Activated effector memory CD4-positive, alpha-beta T cell treated with anti-CD3 and anti-CD28 coated beads, Interleukin-2, amount 50 U/mL, for 16 hours (primary cell): ENCODE measurements around the gene C4orf17.
A peak's percentile ranks its signal among the peaks of the same experiment; 100 is the strongest.
"Not testable (repeated sequence)": the region's sequence is repeated elsewhere in the genome, so short reads cannot be mapped to it uniquely, and the experiment has no call there.

ENCODE experiments used
- DNase-seq: peaks from one replicate; pipeline ENCODE4 v3.0.0-alpha.2; 2020

C4orf17 gene

DNA sequence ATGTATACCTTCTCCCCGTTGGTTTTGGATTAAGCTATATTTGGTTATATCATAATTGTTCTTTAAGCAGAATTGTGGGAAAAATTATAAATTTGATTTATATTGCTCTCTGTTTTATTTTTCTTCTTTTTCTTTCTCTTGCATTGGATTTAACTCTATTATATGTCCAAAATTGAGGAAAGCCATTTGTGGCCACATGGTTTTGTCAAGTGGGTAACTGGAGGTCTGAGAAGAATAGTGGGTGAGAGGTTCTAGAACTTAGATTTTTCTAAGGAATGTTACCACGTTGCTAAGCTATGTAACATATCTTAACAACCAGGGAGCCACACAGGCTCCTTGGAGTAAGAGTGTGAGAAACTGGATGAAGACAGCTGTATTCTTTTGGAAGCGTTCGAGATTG is at the start of gene C4orf17:
Gene C4orf17 (plus strand): TSS at position 301 of the 400 bp plus-strand sequence. CDS start 2,061 bp downstream, outside the sequence.
- no peak for DNase-seq

DNA sequence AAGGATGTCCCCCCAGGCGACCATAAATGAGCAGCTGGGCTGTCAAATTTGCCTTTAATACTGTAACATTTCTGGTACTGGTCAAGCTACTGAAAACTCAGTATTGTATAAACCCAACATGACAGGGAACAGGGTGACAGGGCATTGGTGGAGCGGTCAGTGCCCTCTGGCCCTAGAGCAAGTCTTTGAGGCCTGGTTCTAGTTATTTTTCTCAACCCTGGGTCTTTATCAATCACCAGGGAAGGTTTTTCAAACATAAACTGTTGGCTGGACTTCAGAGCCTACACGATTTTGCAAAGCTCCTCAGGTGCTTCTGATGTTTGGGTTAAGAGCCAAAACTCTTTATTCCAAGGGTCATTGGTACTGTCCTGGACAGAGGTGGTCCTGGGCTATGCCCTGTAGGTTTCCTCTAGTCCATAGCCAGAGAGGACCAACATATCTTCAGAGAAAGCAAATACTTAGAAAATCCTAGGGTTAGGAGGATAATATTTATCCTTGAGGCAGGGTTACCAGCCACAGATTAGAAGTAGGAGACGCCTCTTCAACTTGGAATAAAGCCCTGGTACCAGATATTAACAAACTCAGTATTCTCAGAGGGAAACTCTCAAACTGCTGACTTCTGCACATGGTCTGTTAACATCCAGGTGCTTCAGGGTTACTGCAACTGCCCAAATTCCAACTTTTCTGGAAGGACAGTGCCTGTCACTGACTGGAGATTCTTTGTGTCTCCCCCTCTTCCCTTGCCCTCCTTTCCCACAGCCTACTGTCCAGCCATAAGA is 49.0 kb upstream of the C4orf17 start:
- no peak for DNase-seq

DNA sequence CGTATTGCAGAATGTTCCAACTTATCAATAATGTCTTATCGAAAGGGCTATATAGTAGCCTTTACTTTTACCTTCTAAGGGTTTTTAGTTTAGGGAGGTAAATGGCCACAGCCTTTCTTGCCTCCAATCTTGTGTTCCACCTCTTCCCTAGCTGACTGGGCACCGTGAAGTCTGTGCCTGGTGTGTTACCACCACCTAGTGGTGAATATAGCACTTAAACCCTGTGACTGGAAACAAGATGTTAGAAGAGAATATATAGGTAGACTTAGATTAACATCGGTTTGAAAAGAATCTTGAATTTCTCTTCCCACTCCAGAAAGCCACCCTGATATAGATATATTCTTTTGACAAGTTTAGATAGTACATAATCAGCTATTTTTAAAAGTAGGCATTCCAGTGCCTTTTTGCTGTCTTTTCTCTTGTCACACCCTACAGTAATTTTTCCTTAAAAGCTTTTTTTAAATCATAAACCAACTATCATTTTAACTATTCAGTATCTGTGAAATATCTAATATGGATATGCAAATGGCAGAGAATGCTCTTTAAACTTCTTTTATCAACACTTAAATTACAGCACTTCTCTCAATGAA is 47.9 kb upstream of the C4orf17 start:
- DNase-seq, result peak; percentile 74

DNA sequence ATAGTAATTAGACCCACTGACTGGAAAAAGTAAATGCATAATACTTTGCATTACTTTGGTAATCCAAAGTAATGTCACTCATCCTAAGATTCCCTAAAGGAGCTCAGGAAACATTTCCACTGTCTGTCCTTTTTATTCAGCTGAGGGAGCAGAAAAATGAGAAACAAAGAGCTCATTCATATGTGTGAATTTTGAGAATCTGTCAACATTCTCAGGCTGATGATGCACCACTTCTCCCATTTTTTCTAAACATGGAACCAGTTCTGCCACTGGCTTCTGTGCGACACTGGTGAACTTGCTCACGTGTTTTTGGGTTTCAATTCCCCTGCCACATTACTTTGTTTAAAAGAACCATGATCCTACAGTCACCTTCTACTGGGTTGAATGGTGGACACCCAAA is 47.3 kb upstream of the C4orf17 start:
- no peak for DNase-seq

DNA sequence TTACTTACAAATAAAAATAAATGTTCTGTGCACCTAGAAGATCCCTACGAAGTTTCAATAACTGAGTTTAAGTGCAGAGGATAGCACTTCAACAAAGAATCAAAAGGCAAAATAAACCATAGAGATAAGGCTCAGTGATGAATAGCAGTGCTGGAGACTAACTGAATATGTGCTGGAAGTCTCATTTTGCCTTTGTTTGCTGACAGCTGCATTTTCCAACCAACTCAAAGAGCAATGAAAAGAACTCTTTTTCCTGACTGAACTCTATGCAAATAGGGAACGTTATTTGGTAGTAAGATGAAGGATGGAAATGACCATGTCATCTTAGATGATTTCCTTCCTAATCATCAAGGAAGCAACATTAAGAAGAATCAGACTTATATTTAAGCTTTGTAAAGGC is 42.9 kb upstream of the C4orf17 start:
- no peak for DNase-seq

DNA sequence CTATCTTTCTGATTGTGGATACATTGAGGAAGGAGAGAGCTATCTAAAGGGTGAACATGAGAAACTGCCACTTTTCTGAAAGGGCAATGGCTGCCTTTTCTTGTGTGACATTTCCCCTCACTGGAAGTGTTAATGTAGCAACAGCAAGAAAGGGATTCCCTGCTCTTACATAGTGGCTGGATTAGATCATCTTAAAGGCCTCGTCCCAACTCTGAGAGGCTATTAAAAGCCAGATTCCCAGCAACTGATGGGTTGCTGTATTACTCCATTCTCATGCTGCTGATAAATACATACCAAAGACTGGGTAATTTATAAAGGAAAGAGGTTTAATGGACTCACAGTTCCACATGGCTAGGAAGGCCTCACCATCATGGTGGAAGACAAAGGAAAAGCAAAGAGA is 41.9 kb upstream of the C4orf17 start:
- DNase-seq, result no peak

DNA sequence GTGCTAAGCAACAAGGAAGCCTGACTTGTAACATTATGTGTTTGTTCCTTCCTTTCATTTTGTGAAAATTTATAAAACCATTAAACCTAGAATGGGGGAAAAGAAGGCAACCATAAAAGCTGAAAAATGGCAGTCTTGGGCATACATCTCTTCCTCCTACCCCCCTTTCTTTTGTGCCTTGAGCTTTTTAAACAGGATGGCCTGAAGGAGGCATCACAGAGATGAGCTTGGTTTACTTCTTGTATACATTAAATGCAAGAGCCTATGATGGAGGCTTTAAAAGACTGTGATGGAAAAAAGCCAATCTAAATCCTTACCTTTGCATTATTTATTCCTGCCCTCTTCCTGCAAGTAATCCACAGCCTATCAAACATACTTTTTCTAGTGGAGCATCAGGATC is 39.5 kb upstream of the C4orf17 start:
- DNase-seq, result no peak

DNA sequence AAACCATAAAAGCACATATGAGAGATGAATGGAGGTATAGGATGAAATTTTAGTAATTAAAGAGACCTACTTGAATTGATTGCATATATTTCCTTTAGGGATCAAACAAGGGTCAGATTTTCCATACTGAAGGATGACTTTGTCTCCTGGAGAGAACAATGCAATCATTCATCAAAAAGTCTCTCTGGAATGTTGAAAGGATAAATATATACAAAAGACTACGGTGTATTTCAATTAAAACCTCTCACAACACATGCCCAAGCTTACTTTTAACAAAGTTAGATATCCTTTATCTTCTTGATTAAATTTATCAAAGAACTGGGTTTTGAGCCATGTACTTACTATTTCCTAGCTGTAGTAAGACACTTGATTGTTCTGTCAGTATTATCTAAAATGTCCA is 38.9 kb upstream of the C4orf17 start:
- no peak for DNase-seq

DNA sequence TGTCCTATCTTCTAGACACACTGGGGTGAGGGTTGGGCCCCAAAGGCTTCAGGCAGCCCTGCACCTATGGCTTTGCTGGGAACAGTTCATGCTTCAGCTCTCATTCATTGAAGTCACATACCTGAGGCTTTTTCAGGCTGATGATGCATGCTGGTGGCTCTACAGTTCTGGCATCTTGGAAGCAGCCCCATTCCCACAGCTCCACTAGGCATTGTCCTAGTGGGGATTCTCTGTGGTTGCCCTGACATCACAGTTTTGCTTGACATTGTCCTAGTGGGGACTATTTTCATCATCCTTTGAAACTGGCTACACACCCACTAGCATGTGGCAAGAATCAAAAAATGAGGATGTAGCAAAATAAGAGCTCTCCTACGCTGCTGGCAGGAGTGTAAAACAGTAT is 37.7 kb upstream of the C4orf17 start:
- no peak for DNase-seq

DNA sequence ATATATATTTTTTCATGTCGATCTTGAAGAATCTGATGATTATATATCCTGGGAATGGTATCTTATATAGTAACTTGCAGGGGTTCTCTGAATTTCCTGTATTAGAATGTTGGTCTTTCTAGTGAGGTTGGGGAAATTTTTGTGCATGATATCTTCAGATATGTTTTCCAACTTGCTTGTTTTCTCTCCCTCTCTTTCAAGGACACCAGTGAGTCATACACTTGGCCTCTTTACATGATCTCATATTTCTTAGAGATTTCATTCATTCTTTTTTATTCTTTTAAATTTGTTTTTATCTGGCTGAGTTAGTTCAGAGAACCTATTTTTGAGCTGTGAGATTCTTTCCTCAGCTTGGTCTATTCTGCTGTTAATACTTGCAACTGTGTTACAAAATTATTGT is 27.2 kb upstream of the C4orf17 start:
- no peak for DNase-seq

DNA sequence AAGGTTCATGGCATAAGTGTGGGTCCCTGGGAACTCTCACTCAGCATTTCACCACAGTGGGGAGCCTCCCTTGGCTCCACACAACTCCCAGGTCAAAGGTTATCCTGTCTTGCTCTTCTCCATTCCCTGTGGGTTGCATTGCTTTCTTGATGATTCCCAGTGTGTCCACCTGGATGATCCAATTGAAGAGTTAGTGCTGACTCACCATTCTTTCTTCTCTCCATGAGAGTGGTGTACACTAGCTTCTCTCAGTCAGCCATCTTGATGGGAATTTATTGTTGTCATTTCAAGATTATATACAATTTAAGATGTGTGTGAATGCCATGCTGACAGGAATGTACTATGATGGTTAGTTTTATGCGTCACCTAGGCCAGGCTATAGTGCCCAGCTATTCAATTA is 25.6 kb upstream of the C4orf17 start:
- DNase-seq, result no peak

DNA sequence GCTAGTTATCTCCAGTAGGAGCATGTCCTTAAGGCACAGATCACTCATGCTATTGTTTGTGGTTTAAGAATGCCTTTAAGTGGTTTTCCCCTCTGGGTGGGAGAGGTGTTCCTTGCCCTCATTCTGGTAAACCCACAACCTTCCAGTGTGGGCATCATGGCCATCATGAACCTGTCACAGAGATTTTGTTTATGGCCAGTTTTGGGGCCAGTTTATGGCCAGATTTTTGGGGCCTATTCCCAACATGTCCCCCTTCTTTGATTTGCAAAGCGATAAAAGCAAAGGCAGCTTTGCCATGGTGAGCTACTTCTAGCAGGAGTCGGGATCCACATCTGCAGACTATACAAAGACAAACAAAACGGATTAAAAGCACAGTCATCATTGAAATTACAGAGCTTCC is 24.2 kb upstream of the C4orf17 start:
- not testable (repeated sequence) for DNase-seq

DNA sequence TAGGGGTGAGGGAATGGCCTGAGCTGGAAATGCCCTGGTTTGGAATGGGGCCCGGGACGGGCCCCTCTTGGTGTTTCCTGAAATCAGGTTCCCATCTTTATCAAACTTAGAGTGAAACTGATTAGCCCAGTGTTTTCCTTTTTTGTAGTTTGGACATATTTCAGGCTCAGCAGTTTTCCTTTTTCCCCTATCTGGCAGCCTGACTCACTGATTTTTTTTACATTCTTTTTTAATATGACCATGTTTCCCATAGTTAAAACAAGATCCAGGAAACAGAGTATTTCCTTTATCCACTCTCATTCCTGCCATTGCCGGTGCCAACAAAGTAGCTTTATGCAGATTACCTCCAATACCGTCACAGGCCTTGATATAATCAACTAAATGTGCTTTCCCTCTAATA is 20.5 kb upstream of the C4orf17 start:
- no peak for DNase-seq

DNA sequence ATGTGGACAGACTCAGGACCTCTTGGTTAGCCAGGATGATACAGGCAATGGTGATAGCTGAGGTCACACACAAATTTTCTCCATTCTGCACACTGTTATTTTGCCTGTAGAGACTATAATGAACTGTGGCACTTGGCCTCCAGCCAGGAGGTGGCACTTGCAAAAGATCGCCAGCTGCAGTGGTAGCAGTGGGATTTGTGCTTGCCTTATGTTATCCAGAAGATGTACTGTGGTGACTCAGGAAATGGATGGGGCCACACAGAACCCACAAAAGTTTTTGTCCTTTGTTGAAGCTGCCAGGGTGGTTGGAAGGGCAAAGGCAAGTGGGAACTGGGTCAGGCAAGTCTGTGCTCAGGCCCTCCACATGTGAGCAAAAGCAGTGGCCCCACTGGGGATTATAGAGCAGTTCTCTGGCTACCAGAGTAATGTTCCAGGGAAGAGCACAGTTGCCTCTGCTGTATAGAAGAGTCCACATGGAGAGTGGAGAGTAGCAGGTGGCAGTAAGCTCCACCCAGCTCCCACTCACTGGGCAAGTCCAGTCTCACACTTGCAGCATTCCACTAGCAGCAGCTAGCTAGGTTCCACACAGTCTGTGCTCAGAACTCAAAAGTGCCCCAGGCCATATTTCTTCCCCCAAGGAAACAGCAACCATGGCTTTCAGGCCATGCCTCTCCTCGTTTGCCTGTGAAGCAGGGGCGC is 5.9 kb upstream of the C4orf17 start:
- no peak for DNase-seq

DNA sequence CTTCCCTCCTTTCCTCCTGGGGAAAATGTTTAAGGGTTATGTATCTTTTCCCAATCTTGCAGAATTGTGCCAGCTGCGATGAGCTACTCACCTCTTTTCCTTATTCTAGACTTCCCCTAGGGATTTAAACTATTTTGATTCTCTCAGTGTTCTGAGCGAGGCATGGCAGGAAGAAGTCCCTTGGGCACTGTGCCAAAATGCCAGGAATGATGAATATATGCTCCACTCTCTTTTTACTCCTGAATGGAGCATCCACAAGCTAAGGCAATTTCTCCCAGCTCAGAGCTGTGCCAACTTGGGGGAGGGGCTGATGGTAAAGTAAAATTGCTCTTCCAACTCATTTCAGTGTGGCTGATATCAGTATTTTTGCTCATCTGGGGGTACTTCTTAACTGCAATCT is 4.0 kb upstream of the C4orf17 start:
- DNase-seq, result no peak

DNA sequence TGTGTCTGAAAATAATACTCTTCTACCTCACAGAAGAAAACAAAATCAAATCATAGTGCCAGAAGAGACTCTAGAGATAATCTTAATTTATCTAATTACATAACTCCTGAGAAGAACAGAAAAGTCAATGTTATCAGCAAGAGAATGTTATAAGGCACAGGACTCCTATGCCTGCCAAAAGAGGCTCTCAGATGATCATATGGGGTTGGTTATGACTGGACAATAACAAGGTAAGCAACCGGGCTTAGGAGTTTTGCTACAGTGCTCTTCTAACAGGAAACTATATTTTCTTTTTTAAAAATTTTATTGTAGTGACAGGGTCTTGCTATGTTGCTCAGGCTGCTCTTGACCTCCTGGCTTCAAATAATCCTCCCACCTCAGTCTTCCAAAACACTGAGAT is 3.5 kb upstream of the C4orf17 start:
- no peak for DNase-seq

DNA sequence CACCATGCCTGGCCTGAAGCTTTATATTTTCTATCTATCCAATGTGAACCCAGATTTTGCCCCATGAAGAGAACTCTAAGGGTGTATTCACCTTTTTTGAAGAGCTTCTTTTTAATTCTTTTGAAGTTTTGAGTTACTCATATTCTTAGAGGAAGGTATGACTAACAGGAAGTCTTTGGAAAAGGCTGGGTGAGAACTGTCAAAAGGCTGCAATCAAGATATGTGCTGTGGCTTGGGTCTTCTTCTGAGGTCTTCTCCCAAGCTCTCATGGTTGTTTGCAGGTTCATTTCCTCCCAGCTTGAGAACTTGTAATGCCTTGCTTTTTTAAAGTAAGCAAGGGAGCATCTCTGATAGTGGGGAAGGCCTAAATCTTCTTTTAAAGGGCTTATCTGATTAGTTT is 3.1 kb upstream of the C4orf17 start:
- DNase-seq, result no peak

DNA sequence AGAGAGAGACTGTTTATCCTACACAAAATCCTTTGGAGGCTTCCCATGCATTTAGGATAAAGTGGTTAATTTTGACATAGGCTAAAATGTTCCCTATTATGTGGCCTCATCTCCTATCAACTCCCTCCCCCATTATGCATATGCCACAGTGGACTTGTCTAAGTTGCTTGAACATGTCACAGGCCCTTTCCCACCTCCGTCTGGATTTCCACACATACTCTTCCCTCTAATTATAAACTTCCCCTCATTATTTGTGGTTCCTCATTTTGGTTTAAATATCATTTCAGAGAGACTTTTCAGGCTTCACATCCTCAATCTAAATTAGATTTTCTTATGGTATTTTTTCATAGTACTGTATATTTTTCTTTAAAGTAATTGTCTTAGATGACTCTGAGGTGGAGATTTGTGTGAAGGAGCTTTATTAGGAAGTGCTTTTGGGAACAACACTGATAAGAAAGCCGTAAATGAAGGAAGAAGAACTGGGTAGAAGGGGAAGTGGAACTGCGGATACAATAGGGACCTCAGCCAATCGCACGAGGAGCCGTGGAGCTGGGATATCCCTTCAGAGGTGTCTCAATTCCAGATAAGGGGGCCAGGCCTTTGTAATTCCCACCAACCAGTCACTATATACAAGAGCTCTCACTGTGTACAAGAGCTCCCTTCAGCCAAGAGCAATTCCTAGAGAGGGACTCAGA is 7.9 kb downstream of the C4orf17 start:
- no peak for DNase-seq

DNA sequence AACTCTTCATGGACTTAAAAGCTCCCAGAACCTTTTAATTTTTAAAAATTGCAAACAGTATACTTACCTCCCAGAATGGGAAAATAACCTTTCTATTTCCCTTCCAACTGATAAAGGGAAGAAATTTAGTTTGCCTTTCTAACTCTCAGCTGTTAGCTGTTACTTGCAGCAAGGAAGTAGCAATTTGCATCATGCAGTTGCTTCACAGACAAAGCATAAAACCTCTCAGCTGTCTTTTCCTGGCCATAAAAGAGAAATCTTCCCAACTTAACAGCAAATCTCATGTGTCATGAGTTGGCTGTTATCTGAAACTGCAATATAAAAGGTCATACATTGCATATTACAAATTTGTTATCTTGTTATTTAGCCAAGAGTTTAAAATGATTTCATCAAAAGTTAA is 18.4 kb downstream of the C4orf17 start:
- DNase-seq, result no peak

DNA sequence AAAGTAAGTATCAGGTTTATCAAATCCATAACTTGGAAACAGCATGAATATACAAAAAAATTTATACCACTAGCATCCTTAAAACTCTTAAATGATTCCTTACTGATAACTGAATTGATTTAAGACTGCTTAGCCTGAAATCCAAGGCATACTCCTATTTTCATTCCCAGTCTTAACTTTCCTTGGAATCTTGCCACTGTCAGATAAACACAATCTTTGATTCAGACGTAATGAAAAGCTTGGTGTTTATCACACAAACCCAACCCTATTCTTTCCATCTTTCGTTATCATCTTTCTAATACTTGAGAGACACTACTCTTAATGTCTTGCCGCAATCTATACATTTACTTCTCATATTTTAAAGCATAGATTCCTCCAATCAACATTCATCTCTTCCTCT is 19.1 kb downstream of the C4orf17 start:
- no peak for DNase-seq

DNA sequence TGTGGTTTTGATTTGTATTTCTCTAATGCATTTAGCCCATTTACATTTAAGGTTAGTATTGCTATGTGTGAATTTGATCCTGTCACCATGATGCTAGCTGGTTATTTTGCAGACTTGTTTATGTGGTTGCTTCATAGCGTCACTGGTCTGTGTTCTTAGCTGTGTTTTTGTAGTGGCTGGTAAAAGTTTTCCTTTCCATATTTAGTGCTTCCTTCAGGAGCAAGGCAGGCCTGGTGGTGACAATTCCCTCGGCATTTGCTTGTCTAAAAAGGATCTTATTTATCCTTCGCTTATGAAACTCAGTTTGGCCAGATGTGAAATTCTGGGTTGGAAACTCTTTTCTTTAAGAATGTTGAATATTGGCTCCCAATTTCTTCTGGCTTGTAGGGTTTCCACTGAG is 23.9 kb downstream of the C4orf17 start:
- DNase-seq, result not testable (repeated sequence)

DNA sequence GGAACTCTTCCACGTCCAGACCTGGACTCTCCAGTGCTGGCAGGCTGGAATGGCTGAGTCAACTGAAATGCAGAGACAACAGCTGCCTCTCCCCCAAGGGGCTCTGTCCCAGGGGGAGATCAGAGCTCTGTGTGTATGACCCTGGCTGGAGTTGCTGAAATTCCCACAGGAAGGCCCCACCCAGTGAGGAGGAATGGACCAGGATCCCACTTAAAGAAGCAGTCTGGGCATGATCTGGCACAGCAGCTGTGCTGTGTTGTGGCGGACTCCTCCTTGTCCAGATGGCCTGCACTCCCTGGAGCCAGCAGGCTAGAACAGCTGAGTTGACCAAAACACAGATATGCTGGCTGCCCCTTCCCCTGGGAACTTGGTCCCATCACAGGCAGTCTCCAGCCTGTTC is 25.4 kb downstream of the C4orf17 start:
- no peak for DNase-seq

DNA sequence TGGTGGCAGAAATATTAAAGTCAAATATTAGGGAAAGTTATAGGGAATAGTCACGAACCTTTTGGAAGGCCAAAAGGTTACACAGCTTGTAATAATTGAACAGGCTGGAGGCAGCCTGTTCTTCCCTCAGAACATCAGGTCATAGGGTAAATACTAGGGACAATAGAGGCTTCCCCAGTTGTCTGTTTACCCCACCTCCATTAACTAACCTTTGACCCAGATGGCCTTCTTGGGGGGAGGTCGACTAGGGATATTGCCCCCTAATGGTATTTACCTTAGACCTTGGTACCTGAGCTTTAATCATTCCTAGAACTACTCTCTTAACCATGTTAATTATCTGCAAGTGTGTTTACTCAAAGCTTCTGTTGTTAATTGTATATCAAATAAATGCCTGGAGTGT is 26.0 kb downstream of the C4orf17 start:
- DNase-seq, result no peak

DNA sequence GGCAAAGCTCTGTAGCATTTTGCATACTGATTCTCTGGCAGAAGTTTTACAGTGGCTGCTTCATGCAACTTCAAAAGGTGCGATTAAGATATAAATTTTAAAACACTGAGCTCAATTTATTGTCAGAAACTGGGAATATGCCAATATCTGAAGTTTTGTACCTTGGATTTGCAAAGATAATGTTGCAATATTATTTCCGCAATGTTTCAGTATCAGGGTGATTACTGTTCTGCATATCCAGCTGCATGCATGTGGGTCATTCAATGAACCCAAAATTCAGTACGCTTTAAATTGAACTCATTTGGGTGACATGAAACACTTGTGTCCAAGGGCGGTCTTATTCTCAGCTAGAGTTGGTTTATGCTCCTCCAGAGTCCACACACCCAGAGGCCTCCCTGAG is 26.9 kb downstream of the C4orf17 start:
- DNase-seq, result no peak
